ENCODE data around the gene ATP5F1E. TPM values are rescaled to one million over a fixed set of nuclear protein-coding genes. Genes with fewer than 3 reads are reported as not detected.

ATP5F1E gene
- total RNA-seq, 4 donors from 2014 or later: 27.1 to 38.2 (median 33.7) TPM

DNA sequence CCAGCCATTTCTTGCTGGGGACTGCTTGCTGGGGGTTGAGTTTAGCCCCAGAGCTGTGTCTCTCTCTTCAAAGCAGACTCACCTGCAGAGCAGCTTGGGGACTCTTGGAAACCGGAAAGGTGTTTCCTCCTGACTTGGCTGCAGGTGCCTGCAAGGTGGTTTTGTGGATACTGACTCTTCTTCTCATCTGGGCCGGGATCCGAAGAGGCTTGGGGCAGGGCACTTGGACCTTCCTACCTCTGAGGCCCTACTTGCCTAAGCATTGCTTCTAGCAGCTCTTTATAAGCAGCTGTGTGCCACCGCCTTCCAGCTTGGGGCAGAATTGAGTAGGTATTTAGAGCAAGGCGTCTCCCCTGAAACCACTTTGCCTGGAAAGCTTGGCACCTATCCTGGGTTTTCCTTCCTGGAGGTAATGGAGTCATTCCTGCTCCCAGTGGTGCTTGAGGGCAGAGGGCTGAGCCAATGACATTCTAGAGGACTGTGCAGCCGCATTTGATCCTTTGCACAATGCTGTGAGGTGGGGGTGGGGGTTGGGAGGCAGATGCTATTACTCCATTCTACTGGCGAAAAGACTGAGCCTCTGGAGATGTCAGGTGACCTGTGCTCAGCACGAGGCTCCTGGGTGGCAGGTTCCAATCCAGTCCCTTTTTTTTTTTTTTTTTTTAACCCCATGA, 21.7 kb downstream of the ATP5F1E start:
- no peak for DNase-seq
- Histone ChIP-seq H3K36me3 (no peaks in the 10 kb centered on the region), H3K4me1 (peaks cover 10 to 16% of the 10 kb centered on the region in 2 donors), H3K9me3 (no peaks in the 10 kb centered on the region), H3K27ac (peak overlapping the region in 1 of 4 donors; percentile 22), H3K27me3 (no peaks in the 10 kb centered on the region), H3K4me3 (no peak overlapping the region)
- in situ Hi-C loops (cut with MboI; ENCODE audit: low sequenced_read_pairs in 4 of 4): no loop called here
- TF ChIP-seq, protein P1, sequence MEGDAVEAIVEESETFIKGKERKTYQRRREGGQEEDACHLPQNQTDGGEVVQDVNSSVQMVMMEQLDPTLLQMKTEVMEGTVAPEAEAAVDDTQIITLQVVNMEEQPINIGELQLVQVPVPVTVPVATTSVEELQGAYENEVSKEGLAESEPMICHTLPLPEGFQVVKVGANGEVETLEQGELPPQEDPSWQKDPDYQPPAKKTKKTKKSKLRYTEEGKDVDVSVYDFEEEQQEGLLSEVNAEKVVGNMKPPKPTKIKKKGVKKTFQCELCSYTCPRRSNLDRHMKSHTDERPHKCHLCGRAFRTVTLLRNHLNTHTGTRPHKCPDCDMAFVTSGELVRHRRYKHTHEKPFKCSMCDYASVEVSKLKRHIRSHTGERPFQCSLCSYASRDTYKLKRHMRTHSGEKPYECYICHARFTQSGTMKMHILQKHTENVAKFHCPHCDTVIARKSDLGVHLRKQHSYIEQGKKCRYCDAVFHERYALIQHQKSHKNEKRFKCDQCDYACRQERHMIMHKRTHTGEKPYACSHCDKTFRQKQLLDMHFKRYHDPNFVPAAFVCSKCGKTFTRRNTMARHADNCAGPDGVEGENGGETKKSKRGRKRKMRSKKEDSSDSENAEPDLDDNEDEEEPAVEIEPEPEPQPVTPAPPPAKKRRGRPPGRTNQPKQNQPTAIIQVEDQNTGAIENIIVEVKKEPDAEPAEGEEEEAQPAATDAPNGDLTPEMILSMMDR (IDR thresholded peaks at IDR 0.05 in 4 of 5, conservative IDR thresholded peaks at IDR 0.05 in 1 of 5): no peak
- TF ChIP-seq POLR2A (IDR thresholded peaks at IDR 0.05): no peak
- intact Hi-C loops (cut with DNase I; ENCODE audit: low total_unique reads): no loop called here
- ATAC-seq: no peak

DNA sequence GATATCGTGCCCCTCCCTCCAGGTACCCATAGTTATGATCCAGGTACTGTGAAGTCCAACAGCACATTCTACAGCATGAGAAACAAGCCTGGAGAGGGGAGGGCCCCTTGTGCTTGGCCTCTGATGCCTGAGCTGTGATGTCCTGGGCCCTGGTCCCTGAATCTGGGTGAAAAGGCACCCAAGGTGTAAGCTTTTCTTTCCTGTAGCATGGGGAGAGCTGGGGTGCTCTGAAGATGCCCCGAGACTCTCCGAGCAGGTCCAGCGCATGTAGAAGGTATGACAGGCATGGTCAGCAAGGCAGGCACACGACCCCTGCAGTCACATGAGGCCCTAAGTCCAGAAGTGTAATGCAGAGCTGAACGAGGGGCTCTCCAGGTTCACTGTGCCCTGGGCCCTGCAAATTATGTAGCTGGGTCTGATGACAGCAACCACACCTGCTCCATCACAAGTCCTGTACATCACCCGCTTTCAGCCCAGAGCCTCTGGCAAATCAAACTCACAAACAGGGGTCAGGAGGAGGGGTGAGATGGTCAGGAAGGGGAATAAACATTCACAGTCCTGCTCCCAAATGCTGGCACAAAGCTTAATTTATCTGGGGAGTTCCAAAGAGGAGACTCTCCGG, 23.3 kb downstream of the ATP5F1E start:
- H3K4me3 ChIP-seq: no peak overlapping the region
- H3K27me3 ChIP-seq: no peaks in the 10 kb centered on the region
- H3K4me1 ChIP-seq: peaks cover 16 to 27% of the 10 kb centered on the region in 2 donors
- in situ Hi-C loops (cut with MboI; ENCODE audit: low sequenced_read_pairs in 4 of 4) (no loop called here), intact Hi-C loops (cut with DNase I; ENCODE audit: low total_unique reads) (no loop called here)
- H3K36me3 ChIP-seq: peaks cover 0 to under 1% of the 10 kb centered on the region in 2 donors
- no peak overlapping the region for H3K27ac ChIP-seq
- no peak for DNase-seq
- TF ChIP-seq, protein P1 (IDR thresholded peaks at IDR 0.05 in 4 of 5, conservative IDR thresholded peaks at IDR 0.05 in 1 of 5): no peak
- TF ChIP-seq POLR2A (IDR thresholded peaks at IDR 0.05): no peak
- H3K9me3 ChIP-seq: no peaks in the 10 kb centered on the region
- no peak for ATAC-seq

DNA sequence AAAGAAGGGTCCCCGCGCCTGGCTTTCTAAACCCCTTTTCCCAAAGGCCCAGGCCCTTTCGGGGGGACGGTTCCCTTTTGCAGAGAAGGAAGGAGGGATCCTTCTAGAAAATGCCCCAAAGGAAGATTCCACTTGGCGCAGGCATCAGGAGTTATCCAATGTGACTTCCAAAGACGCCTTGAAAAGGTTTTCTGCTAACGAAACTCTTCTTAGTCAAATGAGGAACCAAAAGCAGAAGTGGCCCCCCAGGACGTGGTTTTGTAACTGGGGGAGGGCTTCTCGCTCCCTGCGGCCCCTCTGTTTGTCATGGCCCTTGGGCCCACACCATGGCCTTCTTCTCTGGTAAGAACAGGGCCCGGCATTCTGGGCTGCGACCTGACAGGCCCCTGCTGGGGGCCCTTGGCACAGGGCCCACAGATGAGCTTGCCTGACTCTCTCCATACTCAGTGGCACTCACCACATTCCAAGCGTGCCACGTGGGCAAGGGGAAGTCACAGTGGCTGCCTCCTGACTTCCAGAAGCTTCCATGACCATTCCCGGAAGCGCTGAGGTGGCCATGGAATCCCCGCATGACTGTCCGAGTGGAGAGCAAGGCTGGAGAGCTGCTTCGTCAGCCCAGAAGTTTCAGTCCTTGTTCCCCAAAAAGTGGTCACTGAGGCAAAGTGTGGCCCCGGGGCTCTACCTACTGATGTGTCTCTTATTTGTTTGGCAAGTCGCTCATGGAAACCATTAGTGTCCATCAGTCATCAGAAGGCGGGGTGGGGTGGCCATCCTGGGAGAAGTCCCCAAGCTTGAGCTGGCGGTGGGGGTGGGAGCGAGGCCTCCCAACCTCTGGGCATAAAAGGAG, 24.2 kb downstream of the ATP5F1E start:
- no peaks in the 10 kb centered on the region for H3K27me3 ChIP-seq
- peak overlapping the region; percentile 68 to 82 (median 78) for H3K27ac ChIP-seq
- TF ChIP-seq POLR2A (IDR thresholded peaks at IDR 0.05): no peak
- TF ChIP-seq, protein P1 (IDR thresholded peaks at IDR 0.05 in 4 of 5, conservative IDR thresholded peaks at IDR 0.05 in 1 of 5): no peak
- no peaks in the 10 kb centered on the region for H3K9me3 ChIP-seq
- peak overlapping the region; percentile 65 to 78 (median 76) for H3K4me3 ChIP-seq
- H3K36me3 ChIP-seq: peaks cover 0 to 5% of the 10 kb centered on the region in 2 donors
- peak in 1 of 2 donors; percentile 51 for DNase-seq
- in situ Hi-C loops (cut with MboI; ENCODE audit: low sequenced_read_pairs in 4 of 4): no loop called here
- intact Hi-C loops (cut with DNase I; ENCODE audit: low total_unique reads): loop anchor here (1.0 kb wide), 1 partner anchor 23 kb away; no protein-coding TSS in a partner anchor
- H3K4me1 ChIP-seq: peaks cover 16 to 27% of the 10 kb centered on the region in 2 donors
- ATAC-seq: no peak

DNA sequence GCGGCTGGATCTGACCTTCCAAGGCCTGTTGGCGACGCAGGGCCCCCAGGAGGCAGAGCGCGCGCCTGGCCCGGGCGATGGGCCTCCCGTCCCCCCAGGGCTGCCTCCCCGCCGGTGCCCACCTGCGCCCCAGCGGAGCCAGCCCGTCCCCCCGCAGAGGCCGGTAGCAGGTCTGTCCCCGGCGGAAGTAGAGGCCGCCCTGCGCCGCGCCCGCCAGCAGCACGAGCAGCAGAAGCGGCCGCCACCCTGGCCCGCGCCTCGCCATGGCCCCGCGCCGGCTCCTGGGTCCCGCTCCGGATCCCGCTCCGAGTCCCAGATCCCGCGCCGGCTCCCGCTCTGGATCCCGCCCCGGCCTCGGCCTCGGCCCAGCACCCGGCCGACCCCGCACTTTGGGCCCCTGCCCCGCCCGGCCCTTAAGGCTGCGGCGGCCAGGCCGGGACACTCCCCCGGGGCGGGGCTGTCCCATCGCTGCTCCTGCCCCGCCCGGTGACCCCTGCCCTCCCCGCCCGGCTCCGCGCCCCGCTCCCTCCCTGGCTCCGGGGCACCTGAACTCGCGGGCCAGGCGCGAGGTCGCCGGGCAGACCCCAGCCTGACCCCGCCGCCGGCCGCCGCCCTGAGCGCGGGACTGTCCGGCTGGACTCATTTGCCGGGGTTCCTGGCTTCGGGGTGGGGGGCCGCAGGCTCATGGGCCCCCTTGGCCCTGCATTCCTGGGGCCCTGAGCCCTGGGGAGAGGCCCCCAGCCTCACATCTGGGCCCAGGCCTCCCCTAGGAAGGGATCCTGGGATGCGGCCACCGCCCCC, 25.1 kb downstream of the ATP5F1E start, which contains the start of gene CTSZ:
Gene CTSZ, minus strand, starts transcription at position 391 of the 801 bp plus-strand sequence. Its CDS starts 126 bp downstream, at position 265.
- intact Hi-C loops (cut with DNase I; ENCODE audit: low total_unique reads) (loop anchor here (1.0 kb wide), 1 partner anchor 24 kb away; no protein-coding TSS in a partner anchor), in situ Hi-C loops (cut with MboI; ENCODE audit: low sequenced_read_pairs in 4 of 4) (no loop called here)
- TF ChIP-seq, protein P1 (IDR thresholded peaks at IDR 0.05 in 4 of 5, conservative IDR thresholded peaks at IDR 0.05 in 1 of 5): no peak
- peak in 1 of 2 donors; percentile 56 for TF ChIP-seq POLR2A (IDR thresholded peaks at IDR 0.05)
- Histone ChIP-seq H3K36me3 (peaks cover 0 to 5% of the 10 kb centered on the region in 2 donors), H3K27me3 (no peaks in the 10 kb centered on the region), H3K9me3 (no peaks in the 10 kb centered on the region), H3K4me1 (peaks cover 16 to 27% of the 10 kb centered on the region in 2 donors), H3K4me3 (peak within 1 kb of the TSS; percentile 65 to 78 (median 76)), H3K27ac (peak within 1 kb of the TSS; percentile 68 to 82 (median 78))
- peak; percentile 72 to 79 for ATAC-seq
- DNase-seq: peak in 1 of 2 donors; percentile 37

Measured in gastrocnemius medialis (tissue), 4 donors.